HG03439 (cell line): Measurements from ENCODE around the gene PLEKHN1.
"Not testable (repeated sequence)": the region's sequence is repeated elsewhere in the genome, so short reads cannot be mapped to it uniquely, and the experiment has no call there.

ENCODE experiments used
- ATAC-seq: cut with Tn5 transposase; IDR thresholded peaks from one replicate; pipeline ENCODE4 v1.9.1; 2021; ENCODE audit warnings: mild to moderate bottlenecking, moderate library complexity; ENCODE audit not compliant: unreplicated experiment

Gene PLEKHN1

GRCh38 chr1:1005774-1006304 is 39.6 kb downstream of the PLEKHN1 start:
- ATAC-seq: no peak

DNA sequence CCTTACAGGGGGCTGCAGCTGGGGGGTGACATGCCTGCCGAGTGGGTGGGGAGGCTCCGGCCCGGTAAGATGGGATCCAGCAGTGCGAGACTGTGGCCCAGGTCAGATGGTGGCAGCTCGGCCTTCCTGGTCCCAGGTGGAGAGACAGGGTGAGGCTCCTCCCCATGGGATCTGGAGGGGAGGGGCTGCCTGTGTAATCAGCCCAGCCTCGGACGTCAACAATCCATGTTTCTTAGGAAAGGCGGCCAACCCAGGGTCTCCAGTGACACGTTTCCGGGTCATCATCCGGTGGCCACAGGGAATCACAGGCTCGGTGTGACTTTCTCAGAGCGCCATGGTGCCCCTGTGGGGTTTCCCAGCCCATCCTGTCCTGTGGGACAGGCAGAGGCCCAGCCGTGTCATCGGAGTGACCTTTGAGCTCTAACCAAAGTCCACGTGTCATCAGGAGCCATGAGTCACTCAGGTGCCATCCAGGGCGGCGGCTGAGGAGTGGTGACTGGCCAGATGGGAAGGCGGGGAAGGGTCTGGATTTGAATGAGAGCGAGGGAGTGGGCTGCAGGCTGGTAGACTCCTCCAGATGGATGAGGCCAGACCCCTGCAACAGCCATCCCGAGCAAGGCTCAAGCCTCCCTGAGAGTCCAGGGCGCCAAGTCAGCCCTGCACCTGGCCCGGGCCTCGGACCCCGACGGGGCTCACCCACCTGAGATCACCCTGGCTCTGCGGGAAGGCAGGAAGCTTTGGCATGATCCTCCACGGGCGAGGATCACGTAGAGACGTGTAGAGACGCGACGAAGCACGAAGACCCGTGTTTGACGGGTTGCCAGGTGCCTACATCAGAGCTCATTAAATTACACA is 40.2 kb downstream of the PLEKHN1 start:
- no peak for ATAC-seq

GRCh38 chr1:1010131-1010530 is 43.8 kb downstream of the PLEKHN1 start:
- not testable (repeated sequence) for ATAC-seq

DNA sequence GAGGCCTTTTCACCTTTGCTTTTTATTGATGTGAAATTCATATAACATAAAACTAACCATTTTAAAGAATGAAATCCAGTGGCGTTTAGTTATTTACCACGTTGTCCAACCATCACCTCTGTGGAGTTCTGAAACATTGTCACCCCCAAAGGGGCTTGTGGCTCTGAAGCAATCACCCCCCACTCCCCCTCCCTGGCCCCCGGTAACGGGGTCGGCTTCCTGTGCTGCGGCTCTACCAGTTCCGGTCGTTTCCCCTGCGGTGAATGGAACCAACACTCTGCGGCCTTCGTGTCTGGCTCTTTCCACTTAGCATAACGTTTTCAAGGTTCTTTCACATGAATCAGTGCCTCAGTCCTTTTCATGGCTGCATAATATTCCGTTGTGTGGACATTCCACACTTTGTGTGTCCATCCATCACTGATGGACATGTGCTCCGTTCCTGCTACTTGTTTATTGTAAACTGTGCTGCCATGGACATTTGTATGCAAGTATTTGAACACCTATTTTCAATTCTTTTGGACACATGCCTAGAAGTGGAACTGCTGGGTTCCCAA is 45.2 kb downstream of the PLEKHN1 start:
- no peak for ATAC-seq

GRCh38 chr1:1012736-1013104 is 46.4 kb downstream of the PLEKHN1 start:
- not testable (repeated sequence) for ATAC-seq

DNA sequence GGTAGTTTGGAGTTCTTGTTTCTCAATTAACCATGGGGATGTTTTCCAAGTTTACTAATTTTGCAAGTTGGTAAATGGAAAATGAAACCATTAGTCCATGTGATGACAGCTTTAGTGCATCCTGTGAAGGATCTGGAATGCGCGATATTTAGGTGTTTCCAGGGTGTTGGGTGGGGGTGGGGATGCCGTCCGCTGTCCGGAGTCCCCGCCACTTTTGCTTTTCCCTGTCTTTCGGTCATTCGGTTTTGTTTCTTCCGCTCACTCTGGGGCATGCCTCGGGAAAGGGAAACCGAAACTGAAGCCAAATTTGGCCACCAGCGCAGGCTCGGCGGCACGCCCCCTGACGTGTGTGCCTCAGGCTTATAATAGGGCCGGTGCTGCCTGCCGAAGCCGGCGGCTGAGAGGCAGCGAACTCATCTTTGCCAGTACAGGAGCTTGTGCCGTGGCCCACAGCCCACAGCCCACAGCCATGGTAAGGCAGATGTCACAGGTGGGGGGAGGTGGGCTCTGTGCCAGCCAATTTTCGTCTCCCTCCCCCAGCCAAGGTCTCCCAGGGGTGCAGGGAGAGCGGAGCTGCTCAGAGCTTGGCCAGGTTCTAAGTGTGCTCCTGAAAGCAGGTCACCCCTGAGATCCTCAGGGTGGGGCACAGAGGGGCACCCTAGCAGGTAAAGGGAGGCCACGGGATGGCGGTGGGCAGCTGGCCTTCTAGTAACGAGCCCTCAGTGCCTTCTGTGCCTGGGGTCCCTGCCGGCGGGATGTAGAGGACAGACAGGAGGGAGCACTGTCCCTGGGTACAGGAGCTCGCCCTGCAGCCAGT is 47.0 kb downstream of the PLEKHN1 start, which contains the start of gene ISG15:
ISG15 (plus strand) TSS at position 393 of the 817 bp plus-strand sequence; CDS start at position 470, 77 bp downstream.
- ATAC-seq: peak; percentile 65

DNA sequence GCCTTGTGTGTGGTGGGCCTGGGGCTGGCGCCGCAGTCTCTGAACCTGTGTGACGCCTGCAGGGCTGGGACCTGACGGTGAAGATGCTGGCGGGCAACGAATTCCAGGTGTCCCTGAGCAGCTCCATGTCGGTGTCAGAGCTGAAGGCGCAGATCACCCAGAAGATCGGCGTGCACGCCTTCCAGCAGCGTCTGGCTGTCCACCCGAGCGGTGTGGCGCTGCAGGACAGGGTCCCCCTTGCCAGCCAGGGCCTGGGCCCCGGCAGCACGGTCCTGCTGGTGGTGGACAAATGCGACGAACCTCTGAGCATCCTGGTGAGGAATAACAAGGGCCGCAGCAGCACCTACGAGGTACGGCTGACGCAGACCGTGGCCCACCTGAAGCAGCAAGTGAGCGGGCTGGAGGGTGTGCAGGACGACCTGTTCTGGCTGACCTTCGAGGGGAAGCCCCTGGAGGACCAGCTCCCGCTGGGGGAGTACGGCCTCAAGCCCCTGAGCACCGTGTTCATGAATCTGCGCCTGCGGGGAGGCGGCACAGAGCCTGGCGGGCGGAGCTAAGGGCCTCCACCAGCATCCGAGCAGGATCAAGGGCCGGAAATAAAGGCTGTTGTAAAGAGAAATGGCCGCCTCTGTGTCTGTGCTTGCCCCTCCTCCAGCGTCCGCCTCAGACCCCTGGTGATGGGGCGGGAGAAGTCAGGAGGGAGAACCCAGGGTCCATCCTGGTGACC is 47.8 kb downstream of the PLEKHN1 start:
- peak; percentile 24 for ATAC-seq

DNA sequence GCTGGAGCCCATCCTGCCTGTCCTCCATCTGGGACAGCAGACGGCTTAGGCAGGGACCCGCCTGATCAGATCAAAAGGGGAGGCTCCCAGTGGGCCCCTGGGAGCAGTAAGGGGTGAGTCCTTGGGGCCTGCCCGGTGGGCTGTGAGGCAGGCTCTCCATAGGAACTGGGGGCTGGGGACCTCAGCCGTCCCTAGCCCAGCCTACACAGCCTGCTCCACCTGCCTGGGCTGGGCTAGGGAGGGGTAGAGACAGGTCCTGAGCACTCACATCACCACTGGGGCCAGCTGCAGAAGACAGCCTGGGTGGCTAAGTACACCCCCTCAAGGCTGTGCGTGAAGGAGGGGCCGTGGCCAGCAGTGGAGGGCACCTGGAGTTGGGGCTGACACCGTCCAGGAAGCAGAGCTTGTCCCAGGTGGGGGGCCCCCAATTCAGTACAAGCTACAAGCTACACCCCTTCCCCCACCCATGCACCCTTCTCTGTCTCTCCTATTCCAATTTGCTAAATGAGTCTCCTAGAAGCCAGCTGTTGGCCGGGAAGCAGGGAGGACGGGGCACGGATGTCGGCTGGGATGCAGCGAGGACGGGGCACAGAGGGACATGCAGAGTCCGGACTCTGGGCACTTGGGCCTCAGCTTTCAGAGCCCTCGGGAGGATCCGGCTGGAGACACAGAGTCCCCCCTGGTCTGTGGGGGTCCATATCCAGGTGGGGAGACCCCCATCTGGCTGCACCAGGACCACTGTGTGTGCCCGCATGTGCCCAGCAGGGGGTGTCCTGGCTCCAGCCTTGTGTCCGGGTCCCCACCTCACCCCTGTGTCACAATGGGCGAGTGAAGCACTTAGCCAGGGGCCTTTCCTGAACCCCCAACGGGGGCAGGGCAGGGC is 48.8 kb downstream of the PLEKHN1 start:
- no peak for ATAC-seq

DNA sequence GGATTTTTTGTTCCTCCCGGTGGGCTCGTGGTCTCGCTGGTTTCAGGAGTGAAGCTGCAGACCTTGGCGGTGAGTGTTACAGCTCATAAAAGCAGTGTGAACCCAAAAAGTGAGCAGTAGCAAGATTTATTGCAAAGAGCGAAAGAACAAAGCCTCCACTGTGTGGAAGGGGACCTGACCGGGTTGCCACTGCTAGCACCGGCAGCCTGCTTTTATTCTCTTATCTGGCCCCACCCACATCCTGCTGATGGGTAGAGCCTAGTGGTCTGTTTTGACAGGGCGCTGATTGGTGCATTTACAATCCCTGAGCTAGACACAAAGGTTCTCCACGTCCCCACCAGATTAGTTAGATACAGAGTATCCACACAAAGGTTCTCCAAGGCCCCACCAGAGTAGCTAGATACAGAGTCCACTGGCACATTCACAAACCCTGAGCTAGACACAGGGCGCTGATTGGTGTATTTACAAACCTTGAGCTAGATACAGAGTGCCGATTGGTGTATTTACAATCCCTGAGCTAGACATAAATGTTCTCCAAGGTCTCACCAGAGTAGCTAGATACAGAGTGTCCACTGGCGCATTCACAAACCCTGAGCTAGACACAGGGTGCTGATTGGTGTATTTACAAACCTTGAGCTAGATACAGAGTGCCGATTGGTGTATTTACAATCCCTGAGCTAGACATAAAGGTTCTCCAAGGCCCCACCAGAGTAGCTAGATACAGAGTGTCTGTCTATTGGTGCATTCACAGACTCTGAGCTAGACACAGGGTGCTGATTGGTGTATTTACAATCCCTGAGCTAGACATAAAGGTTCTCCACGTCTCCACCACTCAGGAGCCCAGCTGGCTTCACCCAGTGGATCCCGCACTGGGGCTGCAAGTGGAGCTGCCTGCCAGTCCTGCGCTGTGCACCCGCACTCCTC is 51.4 kb downstream of the PLEKHN1 start:
- ATAC-seq: not testable (repeated sequence)

DNA sequence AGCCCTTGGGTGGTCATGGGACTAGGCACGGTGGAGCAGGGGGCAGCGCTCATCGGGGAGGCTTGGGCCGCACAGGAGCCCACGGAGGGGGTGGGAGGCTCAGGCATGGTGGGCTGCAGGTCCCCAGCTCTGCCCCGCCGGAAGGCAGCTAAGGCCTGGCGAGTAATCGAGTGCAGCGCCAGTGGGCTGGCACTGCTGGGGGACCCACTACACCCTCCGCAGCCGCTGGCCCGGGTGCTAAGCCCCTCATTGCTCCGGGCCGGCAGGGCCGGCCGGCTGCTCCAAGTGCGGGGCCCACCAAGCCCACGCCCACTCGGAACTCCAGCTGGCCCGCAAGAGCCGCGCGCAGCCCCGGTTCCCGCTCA is 52.0 kb downstream of the PLEKHN1 start:
- ATAC-seq: not testable (repeated sequence)

DNA sequence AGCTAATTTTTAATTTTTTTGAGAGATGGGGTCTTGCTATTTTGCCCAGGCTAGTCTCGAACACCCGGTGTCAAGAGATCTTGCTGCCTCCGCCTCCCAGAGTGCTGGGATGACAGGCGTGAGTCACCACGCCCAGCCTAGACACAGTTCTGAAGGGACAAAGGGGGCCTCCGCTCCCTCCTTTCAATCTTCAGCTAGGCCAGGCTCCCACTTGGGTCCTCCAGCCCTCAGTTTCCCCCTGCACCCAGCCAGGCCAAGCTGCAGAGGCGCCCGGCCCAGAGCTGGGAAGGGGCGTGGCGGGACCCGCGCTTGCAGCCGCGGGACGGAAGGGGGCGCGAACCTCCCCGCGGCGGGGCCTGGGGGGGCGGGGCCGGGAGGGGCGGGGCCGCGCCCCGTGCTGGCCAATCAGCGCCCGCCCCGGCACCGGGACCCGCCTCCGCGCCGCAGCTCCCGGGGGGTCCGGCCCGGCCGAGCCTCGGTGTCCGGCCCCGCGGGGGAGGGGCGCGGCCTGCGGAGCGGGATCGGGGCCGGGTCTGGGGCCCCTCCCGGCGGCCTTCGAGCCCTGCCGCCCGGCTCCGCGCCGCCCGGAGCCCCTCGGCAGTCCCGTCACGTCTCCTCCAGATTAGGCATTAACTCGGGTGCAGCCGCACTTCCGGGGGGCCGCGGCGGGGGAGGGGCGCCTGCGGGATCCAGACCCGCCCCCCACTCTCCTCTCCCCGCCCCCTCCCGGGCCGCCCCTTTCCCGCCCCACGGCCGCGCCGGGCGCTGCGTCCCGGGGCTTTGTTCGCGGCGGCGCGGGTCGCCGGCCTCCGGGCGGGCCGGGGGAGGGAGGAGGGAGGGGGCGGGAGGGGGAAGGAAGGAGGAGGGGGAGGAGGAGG is 53.1 kb downstream of the PLEKHN1 start:
- peak; percentile 65 for ATAC-seq

GRCh38 chr1:1020000-1020404 is 53.7 kb downstream of the PLEKHN1 start, which contains the start of gene AGRN:
TSS of gene AGRN (plus strand) at chr1:1020120. CDS start at chr1:1020173, 53 bp downstream.
- ATAC-seq: peak; percentile 31

DNA sequence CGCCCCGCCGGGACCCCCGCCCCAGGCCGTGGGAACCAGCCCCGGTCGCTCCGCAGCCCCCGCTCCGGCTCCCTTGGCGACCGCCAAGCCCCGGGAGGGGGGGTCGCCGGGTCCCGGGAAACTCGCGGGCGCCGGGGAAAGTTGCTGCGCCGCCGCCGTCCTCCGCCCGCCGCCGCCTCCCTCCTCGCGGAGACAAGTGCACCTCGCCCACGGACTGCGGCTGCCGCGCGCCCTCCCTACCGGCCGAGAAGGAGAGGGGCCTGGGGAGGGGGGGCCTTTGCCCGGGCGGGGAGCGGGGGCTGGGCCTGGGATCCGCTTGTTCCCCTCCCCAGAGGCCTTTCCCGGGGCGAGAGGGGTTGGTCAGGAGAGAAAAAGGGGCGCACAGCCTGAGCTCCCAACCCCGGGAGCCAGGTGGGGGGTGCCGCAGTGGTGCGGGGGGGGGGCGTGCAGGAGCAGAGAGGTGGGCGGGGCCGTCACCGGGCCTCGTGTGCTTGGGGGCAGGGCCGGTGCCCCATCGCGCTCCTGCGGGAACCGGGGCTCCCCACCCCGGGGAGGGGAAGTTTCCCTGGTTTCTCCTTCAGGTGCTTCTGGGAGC is 54.2 kb downstream of the PLEKHN1 start:
- peak; percentile 13 for ATAC-seq

DNA sequence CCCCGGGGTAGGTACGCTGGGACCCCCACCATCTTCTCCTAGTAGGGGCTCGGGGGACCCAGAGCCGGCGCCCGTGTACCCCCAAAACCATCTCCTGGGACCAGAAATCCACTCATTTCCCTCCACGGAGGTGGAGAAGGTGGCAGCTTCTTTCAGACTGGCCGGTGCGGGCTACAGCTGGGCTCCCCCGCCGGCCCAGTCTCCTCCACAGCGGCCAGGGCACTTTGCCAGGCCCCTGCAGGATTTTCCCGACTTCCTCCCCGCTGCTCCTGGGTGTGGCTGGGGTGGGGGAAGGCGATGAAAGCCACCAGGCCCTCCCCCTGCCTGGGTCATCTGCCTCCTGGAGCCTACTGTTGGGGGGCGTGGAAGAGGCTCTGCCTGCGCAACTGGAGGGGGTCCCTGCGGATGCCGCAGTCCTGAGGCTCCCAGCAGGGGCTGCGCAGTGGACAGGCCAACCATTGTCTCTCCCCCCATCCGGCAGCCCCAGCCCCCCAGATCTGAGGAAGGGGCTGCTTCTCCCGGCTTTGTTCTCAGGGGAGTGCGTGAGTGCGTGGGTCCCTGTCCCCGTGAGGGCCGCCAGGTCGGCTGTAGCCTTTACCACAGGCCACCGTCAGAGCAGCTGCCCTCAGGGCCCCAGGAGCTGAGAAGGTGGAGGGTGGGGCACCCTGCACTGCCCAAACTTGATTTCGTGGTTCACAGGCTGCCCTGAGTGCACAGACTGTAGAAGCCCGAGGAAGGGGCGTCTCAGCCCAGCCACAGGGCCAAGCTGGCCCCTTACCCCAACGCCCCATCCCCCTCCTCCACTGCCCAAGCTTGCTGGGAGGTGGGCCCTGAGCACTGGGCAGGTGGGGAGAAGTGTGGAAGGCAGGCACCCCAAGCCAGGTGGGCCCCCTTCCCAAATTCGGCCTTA is 55.0 kb downstream of the PLEKHN1 start:
- ATAC-seq: no peak

GRCh38 chr1:1021920-1022259 is 55.6 kb downstream of the PLEKHN1 start:
- ATAC-seq: no peak

GRCh38 chr1:1022302-1023009 is 56.2 kb downstream of the PLEKHN1 start:
- no peak for ATAC-seq
